ENCODE data around the gene CRYBA4. TPM values are rescaled to one million over a fixed set of nuclear protein-coding genes. Genes with fewer than 3 reads are reported as not detected.
A peak's percentile ranks its signal among the peaks of the same experiment; 100 is the strongest.

CRYBA4 gene
- total RNA-seq, 1 donor from 2014 or later = not detected

DNA sequence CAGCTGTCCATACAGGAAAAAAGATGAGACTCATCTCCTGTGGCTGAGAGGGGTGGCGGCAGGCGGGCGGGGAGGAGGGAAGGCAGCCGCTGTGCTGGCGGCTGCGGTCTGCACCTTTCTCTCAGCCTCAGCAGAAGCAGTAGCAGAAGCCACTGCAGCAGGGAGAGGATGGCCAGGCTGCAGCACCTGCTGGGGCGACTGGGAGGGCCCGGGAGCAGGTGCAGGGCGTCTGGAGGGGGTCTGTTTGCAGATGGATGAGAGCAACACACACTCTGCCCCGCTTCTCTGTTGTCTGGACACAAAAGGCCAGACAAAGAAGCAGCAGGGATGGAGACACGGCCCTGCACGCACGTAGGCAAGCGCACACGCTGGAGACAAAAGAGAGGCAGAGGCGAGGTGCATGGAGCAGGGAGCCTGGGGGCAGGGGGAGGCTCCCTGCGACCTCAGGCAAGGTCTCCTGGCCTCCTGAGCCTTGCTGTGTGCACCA is 26.3 kb downstream of the CRYBA4 start:
- Histone ChIP-seq H3K27me3 (no peaks in the 10 kb centered on the region), H3K9me3 (no peaks in the 10 kb centered on the region), H3K36me3 (no peaks in the 10 kb centered on the region), H3K27ac (no peak overlapping the region), H3K4me3 (no peak overlapping the region), H3K4me1 (peaks cover 24% of the 10 kb centered on the region)
- no peak for DNase-seq
- TF ChIP-seq CTCF (IDR thresholded peaks at IDR 0.05) = no peak
- intact Hi-C loops (cut with DNase I) = no loop called here
- ATAC-seq = no peak

DNA sequence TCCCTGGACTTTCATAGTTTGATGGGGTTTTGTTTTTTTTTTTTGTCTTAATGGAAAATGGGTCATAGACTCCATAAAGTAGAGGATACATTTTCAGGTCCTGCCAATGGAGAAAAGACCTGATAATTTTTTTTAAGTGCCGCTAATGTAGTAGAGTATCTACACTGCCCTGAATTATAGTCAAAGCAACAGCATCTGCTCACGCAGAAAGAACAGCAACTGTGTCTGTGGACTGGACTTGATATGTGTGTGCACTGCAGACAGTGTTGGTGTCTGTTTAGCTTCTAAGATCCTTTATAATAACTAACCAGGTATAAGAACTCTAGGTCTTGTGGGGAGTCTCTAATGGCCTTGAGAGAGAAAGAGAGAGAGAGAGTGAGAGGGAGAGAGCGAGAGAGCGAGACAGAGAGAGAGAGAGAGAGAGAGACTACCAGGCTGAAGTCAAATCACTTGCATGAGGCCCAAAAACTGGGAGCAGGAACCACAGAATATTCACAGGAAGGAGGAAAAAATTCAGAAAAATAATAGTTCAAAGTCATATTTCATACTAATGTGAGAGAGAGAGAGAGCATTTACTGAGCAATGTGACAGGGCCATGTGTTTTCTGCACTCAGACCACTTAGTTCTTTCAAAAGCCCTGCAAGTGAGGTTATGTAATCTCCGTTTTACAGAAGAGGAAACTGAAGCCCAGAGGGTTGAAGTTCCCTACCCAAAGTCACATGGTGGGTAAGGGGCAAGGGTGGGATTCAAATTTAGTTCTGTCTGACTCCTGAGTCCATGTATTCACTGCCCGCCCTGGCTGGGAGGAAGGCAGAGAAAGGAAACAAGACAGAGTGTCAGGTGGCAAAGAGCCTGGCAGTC is 27.0 kb downstream of the CRYBA4 start:
- DNase-seq = no peak
- Histone ChIP-seq H3K27me3 (no peaks in the 10 kb centered on the region), H3K4me1 (peaks cover 24% of the 10 kb centered on the region), H3K4me3 (no peak overlapping the region), H3K36me3 (no peaks in the 10 kb centered on the region), H3K27ac (no peak overlapping the region), H3K9me3 (no peaks in the 10 kb centered on the region)
- no peak for TF ChIP-seq CTCF (IDR thresholded peaks at IDR 0.05)
- peak; percentile 43 for ATAC-seq
- intact Hi-C loops (cut with DNase I) = no loop called here

DNA sequence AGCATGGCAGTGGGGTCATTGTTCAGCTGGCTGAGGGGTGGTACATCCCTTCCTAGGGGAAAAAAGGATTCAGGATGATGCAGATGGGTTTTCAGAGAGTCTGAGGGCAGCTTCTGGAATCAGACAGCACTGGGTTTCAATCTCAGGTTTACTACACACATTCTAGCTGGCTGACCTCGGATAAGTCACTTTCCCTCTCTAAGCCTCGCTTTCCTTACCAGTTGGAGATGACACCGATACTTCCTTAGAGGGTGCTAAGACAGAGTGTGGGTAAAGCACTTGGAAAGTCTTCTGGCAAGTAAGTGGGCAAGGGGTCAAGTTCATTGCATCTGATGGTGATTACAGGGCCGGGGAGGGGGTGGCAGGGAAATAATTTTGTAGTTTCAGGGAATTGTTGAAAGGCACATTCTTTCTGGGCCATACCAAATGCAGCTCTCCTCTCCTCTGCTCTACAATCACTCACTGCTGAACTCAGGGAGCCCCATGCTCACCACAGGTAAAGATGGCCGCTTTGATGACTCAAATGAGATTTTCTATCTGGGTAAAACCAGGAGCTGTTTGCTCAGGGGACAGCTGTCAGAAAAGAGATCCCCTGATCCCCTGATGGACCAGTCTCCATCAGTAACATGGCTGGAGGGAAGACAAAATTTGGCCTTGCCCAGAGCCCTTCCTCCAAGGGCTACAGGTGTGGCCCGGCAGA is 29.1 kb downstream of the CRYBA4 start:
- no peak for TF ChIP-seq CTCF (IDR thresholded peaks at IDR 0.05)
- H3K27ac ChIP-seq = no peak overlapping the region
- H3K4me1 ChIP-seq = peaks cover 15% of the 10 kb centered on the region
- H3K9me3 ChIP-seq = no peaks in the 10 kb centered on the region
- ATAC-seq = no peak
- intact Hi-C loops (cut with DNase I) = no loop called here
- H3K36me3 ChIP-seq = no peaks in the 10 kb centered on the region
- H3K4me3 ChIP-seq = no peak overlapping the region
- no peaks in the 10 kb centered on the region for H3K27me3 ChIP-seq
- DNase-seq = no peak

DNA sequence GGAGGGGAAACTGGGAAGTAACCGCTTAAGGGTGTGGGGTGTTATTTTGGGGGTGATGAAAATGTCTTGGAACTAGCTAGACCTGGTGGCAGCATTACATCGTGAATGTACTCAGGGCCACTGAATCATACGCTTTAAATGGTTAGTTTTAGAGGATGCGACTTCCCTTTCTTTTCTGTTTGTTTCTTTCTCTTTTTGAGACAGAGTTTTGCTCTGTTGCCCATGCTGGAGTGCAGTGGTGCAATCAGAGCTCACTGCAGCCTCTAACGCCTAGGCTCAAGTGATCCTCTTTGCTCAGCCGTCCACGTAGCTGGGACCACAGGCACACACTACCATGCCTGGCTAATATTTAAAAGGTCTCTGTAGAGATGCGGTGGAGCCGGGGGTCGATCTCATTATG is 30.1 kb downstream of the CRYBA4 start:
- intact Hi-C loops (cut with DNase I) = no loop called here
- H3K27ac ChIP-seq = no peak overlapping the region

More for the DNA sequence above, 30.1 kb downstream of the CRYBA4 start:
- H3K4me1 ChIP-seq = peaks cover 15% of the 10 kb centered on the region
- peaks cover 3% of the 10 kb centered on the region for H3K27me3 ChIP-seq
- no peak for TF ChIP-seq CTCF (IDR thresholded peaks at IDR 0.05)
- H3K36me3 ChIP-seq = no peaks in the 10 kb centered on the region
- H3K4me3 ChIP-seq = no peak overlapping the region
- H3K9me3 ChIP-seq = no peaks in the 10 kb centered on the region
- ATAC-seq = no peak
- no peak for DNase-seq
